HG02943 (cell line): ENCODE data around the gene CACNG6.

Experiments
- ATAC-seq: cut with Tn5 transposase; IDR thresholded peaks from one replicate; pipeline ENCODE4 v1.9.1; 2021; ENCODE audit warnings: mild to moderate bottlenecking, low read depth, moderate library complexity; ENCODE audit not compliant: unreplicated experiment

Gene CACNG6

GRCh38 chr19:53966931-53967330 is 24.5 kb upstream of the CACNG6 start:
- no peak for ATAC-seq

GRCh38 chr19:53969366-53969765 is 22.1 kb upstream of the CACNG6 start:
- no peak for ATAC-seq

- no peak for ATAC-seq
Observed at GRCh38 chr19:53971673-53972072, 19.8 kb upstream of the CACNG6 start.

- ATAC-seq = no peak
Observed at GRCh38 chr19:53977429-53977990, 13.9 kb upstream of the CACNG6 start.

- ATAC-seq = no peak
Observed at GRCh38 chr19:53977991-53978731, 13.3 kb upstream of the CACNG6 start.

GRCh38 chr19:53978975-53979801 is 12.2 kb upstream of the CACNG6 start:
- no peak for ATAC-seq

GRCh38 chr19:53980539-53981375 is 10.7 kb upstream of the CACNG6 start:
- ATAC-seq = no peak

GRCh38 chr19:53981376-53981951 is 10.0 kb upstream of the CACNG6 start:
- no peak for ATAC-seq

- ATAC-seq = no peak
Observed at GRCh38 chr19:53982001-53982451, 9.4 kb upstream of the CACNG6 start.

- ATAC-seq = no peak
Observed at GRCh38 chr19:53982611-53983010, 8.8 kb upstream of the CACNG6 start.

GRCh38 chr19:53983457-53984289 is 7.8 kb upstream of the CACNG6 start:
- no peak for ATAC-seq

GRCh38 chr19:53985863-53986262 is 5.6 kb upstream of the CACNG6 start:
- ATAC-seq = no peak

- no peak for ATAC-seq
Observed at GRCh38 chr19:53988981-53989380, 2.5 kb upstream of the CACNG6 start.

GRCh38 chr19:53989600-53990533 is 1.6 kb upstream of the CACNG6 start:
- ATAC-seq = no peak

GRCh38 chr19:53992211-53992610 is 774 bp downstream of the CACNG6 start:
- no peak for ATAC-seq

GRCh38 chr19:53992815-53993214 is 1.4 kb downstream of the CACNG6 start:
- no peak for ATAC-seq

- no peak for ATAC-seq
Observed at GRCh38 chr19:53993448-53993847, 2.0 kb downstream of the CACNG6 start.

- ATAC-seq = no peak
Observed at GRCh38 chr19:53994811-53995210, 3.4 kb downstream of the CACNG6 start.
